GM23338 (cell line): ENCODE measurements around the gene IL4I1. TPM values are rescaled to one million over a fixed set of nuclear protein-coding genes. Genes with fewer than 3 reads are reported as not detected.

Source experiments
- ATAC-seq: fragments of 200-7000 bp; cut with Tn5 transposase; 3 replicates; pipeline ENCODE4 v1.9.1; 2020
- DNase-seq: peaks from one replicate; pipeline ENCODE4 v3.0.0-alpha.2; 2015; ENCODE audit warnings: low spot score
- H2AFZ ChIP-seq: fragments of 200-600 bp; sonication (generic); 2 replicates; pipeline ENCODE4 v1.8.0; 2016; ENCODE audit warnings: antibody characterized with exemption, mild to moderate bottlenecking, moderate library complexity
- H3F3A ChIP-seq: fragments of 200-600 bp; sonication (generic); replicated peaks from 2 replicates; pipeline ENCODE4 v1.8.0; 2017; ENCODE audit warnings: antibody characterized with exemption, mixed run types, low read depth
- H3K27ac ChIP-seq: fragments of 200-600 bp; sonication (generic); 2 replicates; pipeline ENCODE4 v1.6.1; 2016; ENCODE audit warnings: low read depth
- H3K27me3 ChIP-seq: fragments of 200-600 bp; sonication (generic); 2 replicates; pipeline ENCODE4 v1.8.0; 2016; ENCODE audit warnings: mild to moderate bottlenecking, mixed run types, moderate library complexity; ENCODE audit not compliant: insufficient read depth
- H3K36me3 ChIP-seq: fragments of 200-600 bp; sonication (generic); 2 replicates; pipeline ENCODE4 v1.8.0; 2016; ENCODE audit warnings: mild to moderate bottlenecking; ENCODE audit not compliant: insufficient read depth
- H3K4me1 ChIP-seq: fragments of 200-600 bp; sonication (generic); 2 replicates; pipeline ENCODE4 v1.8.0; 2016; ENCODE audit warnings: mild to moderate bottlenecking, moderate library complexity; ENCODE audit not compliant: insufficient read depth
- H3K4me2 ChIP-seq: fragments of 200-600 bp; sonication (generic); 2 replicates; pipeline ENCODE4 v1.7.1; 2017; ENCODE audit warnings: mixed run types
- H3K4me3 ChIP-seq: fragments of 200-600 bp; sonication (generic); 2 replicates; pipeline ENCODE4 v1.6.1; 2016; ENCODE audit warnings: mixed run types
- H3K79me2 ChIP-seq: fragments of 200-600 bp; sonication (generic); replicated peaks from 2 replicates; pipeline ENCODE4 v1.8.0; 2017; ENCODE audit warnings: mild to moderate bottlenecking; ENCODE audit not compliant: insufficient read depth
- H3K9me2 ChIP-seq: fragments of 200-600 bp; sonication (generic); 2 replicates; pipeline ENCODE4 v1.8.0; 2017; ENCODE audit not compliant: insufficient read depth
- H4K20me1 ChIP-seq: fragments of 200-600 bp; sonication (generic); replicated peaks from 2 replicates; pipeline ENCODE4 v1.8.0; 2017; ENCODE audit warnings: mild to moderate bottlenecking; ENCODE audit not compliant: insufficient read depth
- H3K27ac Mint-ChIP-seq: 2 replicates; pipeline ENCODE4 v1.8.0; 2020; ENCODE audit warnings: inconsistent platforms, mild to moderate bottlenecking, moderate library complexity, mixed read lengths
- H3K27me3 Mint-ChIP-seq: 3 replicates; pipeline ENCODE4 v1.8.0; 2022; ENCODE audit warnings: low read depth, mild to moderate bottlenecking, moderate library complexity, mixed read lengths, inconsistent platforms; ENCODE audit not compliant: insufficient read depth, poor library complexity
- H3K36me3 Mint-ChIP-seq: 3 replicates; pipeline ENCODE4 v1.8.0; 2021; ENCODE audit warnings: low read depth, mild to moderate bottlenecking, inconsistent platforms, moderate library complexity, mixed read lengths
- H3K4me1 Mint-ChIP-seq: 3 replicates; pipeline ENCODE4 v1.8.0; 2020; ENCODE audit warnings: mild to moderate bottlenecking, inconsistent platforms, mixed read lengths
- H3K4me3 Mint-ChIP-seq: 3 replicates; pipeline ENCODE4 v1.8.0; 2021; ENCODE audit warnings: moderate library complexity, mild to moderate bottlenecking, inconsistent platforms, mixed read lengths
- H3K9me3 Mint-ChIP-seq: 3 replicates; pipeline ENCODE4 v1.8.0; 2020; ENCODE audit warnings: moderate library complexity, mild to moderate bottlenecking, inconsistent platforms, mixed read lengths
- CTCF ChIP-seq, 2 experiments: fragments of 200-600 bp in 1 of 2; sonication (generic) in 1 of 2; conservative IDR thresholded peaks; 2 replicates each; pipeline versions ENCODE4 v1.5.1 to v1.6.1; 2016 to 2017; ENCODE audit warnings: antibody characterized with exemption in 2 of 2, low read depth in 2 of 2, mild to moderate bottlenecking in 2 of 2, moderate library complexity in 1 of 2
- EZH2 ChIP-seq: fragments of 200-600 bp; sonication (generic); IDR thresholded peaks from one replicate; pipeline ENCODE4 v1.8.0; 2017; ENCODE audit warnings: antibody characterized with exemption, mild to moderate bottlenecking, low read depth; ENCODE audit not compliant: unreplicated experiment
- STAT1 ChIP-seq: IDR thresholded peaks from one replicate; pipeline ENCODE4 v1.6.1; 2016; ENCODE audit warnings: antibody characterized with exemption; ENCODE audit not compliant: unreplicated experiment
- ZNF331 ChIP-seq: fragments of 250-450 bp; sonication (Bioruptor Pico); IDR thresholded peaks from 2 replicates; pipeline ENCODE4 v1.5.0; 2020; ENCODE audit warnings: low read depth, mild to moderate bottlenecking, moderate library complexity
- polyA plus RNA-seq: library from polyadenylated mRNA; unstranded; fragments of >200 nt; fragmentation: Nextera tagmentation; extraction: Ambion mirVana; gene quantifications from 2 replicates; pipeline ENCODE4 v1.2.1, GENCODE V29; 2016
- total RNA-seq: library from RNA; depleted of rRNA; stranded (reverse); fragments of >200 nt; shearing (Covaris generic); gene quantifications from 2 replicates; pipeline ENCODE4 v1.2.3, GENCODE V29; 2014

Gene IL4I1
- total and polyA plus RNA-seq, 2 experiments from 2014 or later = 0.60 to 0.69 TPM

GRCh38 chr19:49939721-49940481, 43.2 kb upstream of the IL4I1 start:
- Mint-ChIP-seq H3K36me3 (no peaks in the 10 kb centered on the region), H3K4me1 (no peaks in the 10 kb centered on the region), H3K27me3 (peaks cover 11% of the 10 kb centered on the region), H3K4me3 (no peak overlapping the region), H3K9me3 (no peaks in the 10 kb centered on the region), H3K27ac (no peak overlapping the region)
- H3K27ac ChIP-seq = no peak overlapping the region
- H3F3A ChIP-seq = 0 out of 2 replicates have a peak, but pooled peaks cover 4% of the 10 kb centered on the region
- no peak overlapping the region for H3K4me3 ChIP-seq
- H3K4me2 ChIP-seq = no peak overlapping the region
- H4K20me1 ChIP-seq = no peaks in the 10 kb centered on the region
- ATAC-seq = peak; percentile 20
- peak; percentile 41 for DNase-seq
- no peak overlapping the region for H2AFZ ChIP-seq
- H3K4me1 ChIP-seq = no peaks in the 10 kb centered on the region; the same call in 1 of the 2 replicates
- no peaks in the 10 kb centered on the region for H3K79me2 ChIP-seq
- no peaks in the 10 kb centered on the region for H3K9me2 ChIP-seq
- no peak for TF ChIP-seq ZNF331
- TF ChIP-seq CTCF (conservative IDR thresholded peaks at IDR 0.05; ENCODE audit: low read depth in 2 of 2) = peak; percentile 33 to 47; a peak in 3 of 4 replicates
- H3K36me3 ChIP-seq = no peaks in the 10 kb centered on the region
- H3K27me3 ChIP-seq = no peaks in the 10 kb centered on the region

GRCh38 chr19:49938662-49939061, 42.0 kb upstream of the IL4I1 start:
- Mint-ChIP-seq H3K4me1 (no peaks in the 10 kb centered on the region), H3K9me3 (no peaks in the 10 kb centered on the region), H3K36me3 (peaks cover 3% of the 10 kb centered on the region), H3K27ac (no peak overlapping the region), H3K4me3 (no peak overlapping the region), H3K27me3 (peaks cover 11% of the 10 kb centered on the region)
- no peaks in the 10 kb centered on the region for H3K36me3 ChIP-seq
- no peaks in the 10 kb centered on the region for H3K79me2 ChIP-seq
- no peak overlapping the region for H3K4me3 ChIP-seq
- H2AFZ ChIP-seq = no peak overlapping the region
- H3K27me3 ChIP-seq = no peaks in the 10 kb centered on the region
- no peaks in the 10 kb centered on the region; the same call in 1 of the 2 replicates for H3K4me1 ChIP-seq
- TF ChIP-seq EZH2 = no peak
- H4K20me1 ChIP-seq = no peaks in the 10 kb centered on the region
- DNase-seq (no peak), ATAC-seq (no peak)
- no peaks in the 10 kb centered on the region for H3K9me2 ChIP-seq
- H3F3A ChIP-seq = 0 out of 2 replicates have a peak, but pooled peaks cover 4% of the 10 kb centered on the region
- no peak overlapping the region for H3K4me2 ChIP-seq
- no peak overlapping the region for H3K27ac ChIP-seq

GRCh38 chr19:49937750-49938381, 41.2 kb upstream of the IL4I1 start:
- no peaks in the 10 kb centered on the region for H4K20me1 ChIP-seq
- no peaks in the 10 kb centered on the region; the same call in 1 of the 2 replicates for H3K4me1 ChIP-seq
- peak overlapping the region; percentile 61; the same call in 1 of the 2 replicates for H2AFZ ChIP-seq
- H3K36me3 Mint-ChIP-seq = peaks cover 9% of the 10 kb centered on the region
- no peaks in the 10 kb centered on the region for H3K9me2 ChIP-seq
- no peaks in the 10 kb centered on the region for H3K36me3 ChIP-seq
- peak; percentile 98 to 99 for TF ChIP-seq CTCF (conservative IDR thresholded peaks at IDR 0.05; ENCODE audit: low read depth in 2 of 2)
- no peak for TF ChIP-seq STAT1
- H3K4me2 ChIP-seq = peak overlapping the region; percentile 79
- H3K4me1 Mint-ChIP-seq = no peaks in the 10 kb centered on the region
- H3F3A ChIP-seq = 0 out of 2 replicates have a peak, but pooled peaks cover 4% of the 10 kb centered on the region
- peak; percentile 90 for ATAC-seq
- H3K4me3 Mint-ChIP-seq = no peak overlapping the region
- no peak overlapping the region for H3K27ac ChIP-seq
- H3K27me3 Mint-ChIP-seq = peaks cover 11% of the 10 kb centered on the region
- peak; percentile 94 for DNase-seq
- no peaks in the 10 kb centered on the region for H3K9me3 Mint-ChIP-seq
- H3K79me2 ChIP-seq = no peaks in the 10 kb centered on the region
- peak overlapping the region; percentile 49 for H3K4me3 ChIP-seq
- no peak overlapping the region for H3K27ac Mint-ChIP-seq
- no peaks in the 10 kb centered on the region for H3K27me3 ChIP-seq
